ENCODE measurements around the gene RNPEPL1. TPM values are rescaled to one million over a fixed set of nuclear protein-coding genes. Genes with fewer than 3 reads are reported as not detected.

RNPEPL1 gene
- total RNA-seq (2021) (101 and 125 TPM in 2 replicates), Bru-seq, nascent RNA (percentile 55 among the genes with signal in this experiment), BruChase-seq, experiment 1, labeled RNA remaining after a 2-hour chase (percentile 61 among the genes with signal in this experiment), BruChase-seq, experiment 2, labeled RNA remaining after a 6-hour chase (percentile 75 among the genes with signal in this experiment)
- long read RNA-seq, full-length matches to known transcripts, result 67 of 120 reads
- long read RNA-seq, partial matches to known transcripts, result 17 of 120 reads
- long read RNA-seq, other reads (novel, unspliced or antisense), result 36 of 120 reads

- BruUV-seq (replicated peaks), result no TSS peak
Measured at GRCh38 chr2:240567872-240568677, at the start of gene RNPEPL1. TSS of gene RNPEPL1 (plus strand) at chr2:240568484. CDS start at chr2:240568587, 103 bp downstream.

GRCh38 chr2:240518981-240519380, 49.3 kb upstream of the RNPEPL1 start:
- no peaks in the 10 kb centered on the region for H3K9me3 ChIP-seq (ENCODE audit: insufficient read depth, low read depth)
- TF ChIP-seq EZH2 (IDR thresholded peaks at IDR 0.05; ENCODE audit: low read depth), result no peak
- TF ChIP-seq CTCF (conservative IDR thresholded peaks at IDR 0.05), result no peak
- H3K36me3 ChIP-seq (ENCODE audit: low read depth), result peaks cover 29% of the 10 kb centered on the region; the same call in 1 of the 2 replicates
- no peak overlapping the region for H3K4me3 ChIP-seq
- no peaks in the 10 kb centered on the region for H3K27me3 ChIP-seq (ENCODE audit: insufficient read depth, low read depth)
- peaks cover 17% of the 10 kb centered on the region for H4K20me1 ChIP-seq (ENCODE audit: insufficient read depth)
- H3F3A ChIP-seq (ENCODE audit: insufficient read depth, low read depth), result peaks cover 18% of the 10 kb centered on the region; the same call in 1 of the 2 replicates
- H3K4me2 ChIP-seq, result no peak overlapping the region
- DNase-seq, result no peak
- CTCF ChIA-PET, result no interaction called here
- POLR2A ChIA-PET (ENCODE audit: unreplicated experiment), result no interaction called here
- H3K79me2 ChIP-seq (ENCODE audit: low read depth), result no peaks in the 10 kb centered on the region
- no peak overlapping the region for H3K27ac ChIP-seq
- H3K4me1 ChIP-seq (replicated peaks; ENCODE audit: insufficient read depth), result no peaks in the 10 kb centered on the region
- intact Hi-C loops (cut with micrococcal nuclease; ENCODE audit: unreplicated experiment), result loop anchor here (10.0 kb wide), 1 partner anchor 186 kb away; no protein-coding TSS in a partner anchor
- no TSS peak for BruUV-seq (replicated peaks)
- no peak overlapping the region for H2AFZ ChIP-seq
- H3K9me2 ChIP-seq (ENCODE audit: insufficient read depth), result no peaks in the 10 kb centered on the region

More at GRCh38 chr2:240567872-240568677, at the start of gene RNPEPL1:
- H3K9me2 ChIP-seq (ENCODE audit: insufficient read depth), result no peaks in the 10 kb centered on the region
- intact Hi-C loops (cut with micrococcal nuclease; ENCODE audit: unreplicated experiment), result loop anchor here (5.0 to 10.0 kb wide), 7 partner anchors 56 to 503 kb away; partner anchors contain the start of gene GPC1
- CTCF ChIA-PET, result no interaction called here
- H3K36me3 ChIP-seq (ENCODE audit: low read depth), result 0 out of 2 replicates have a peak, but pooled peaks cover 6% of the 10 kb centered on the region
- H3K27ac ChIP-seq, result peak within 1 kb of the TSS; percentile 20
- peak within 1 kb of the TSS; percentile 81 for H3K4me3 ChIP-seq
- peaks cover 57% of the 10 kb centered on the region for H3K4me1 ChIP-seq (replicated peaks; ENCODE audit: insufficient read depth)
- H2AFZ ChIP-seq, result peak within 1 kb of the TSS; percentile 77
- H3K4me2 ChIP-seq, result peak within 1 kb of the TSS; percentile 99
- peak; percentile 53 to 62 for DNase-seq
- H3K79me2 ChIP-seq (ENCODE audit: low read depth), result peaks cover 58% of the 10 kb centered on the region
- TF ChIP-seq EZH2 (IDR thresholded peaks at IDR 0.05; ENCODE audit: low read depth) (no peak), CTCF (conservative IDR thresholded peaks at IDR 0.05) (0 out of 2 replicates have a peak, but pooled peaks have one; percentile 26)
- H3K9me3 ChIP-seq (ENCODE audit: insufficient read depth, low read depth), result no peaks in the 10 kb centered on the region
- peaks cover 37% of the 10 kb centered on the region for H4K20me1 ChIP-seq (ENCODE audit: insufficient read depth)
- H3K27me3 ChIP-seq (ENCODE audit: insufficient read depth, low read depth), result no peaks in the 10 kb centered on the region
- POLR2A ChIA-PET (ENCODE audit: unreplicated experiment), result no interaction called here
- H3F3A ChIP-seq (ENCODE audit: insufficient read depth, low read depth), result peaks cover 26% of the 10 kb centered on the region

GRCh38 chr2:240519396-240520129, 48.7 kb upstream of the RNPEPL1 start:
- Histone ChIP-seq H3K4me1 (replicated peaks; ENCODE audit: insufficient read depth) (no peaks in the 10 kb centered on the region), H3K27me3 (ENCODE audit: insufficient read depth, low read depth) (no peaks in the 10 kb centered on the region), H2AFZ (no peak overlapping the region), H3K27ac (no peak overlapping the region), H4K20me1 (ENCODE audit: insufficient read depth) (peaks cover 11% of the 10 kb centered on the region), H3K4me3 (no peak overlapping the region), H3F3A (ENCODE audit: insufficient read depth, low read depth) (peaks cover 13% of the 10 kb centered on the region; the same call in 1 of the 2 replicates), H3K9me2 (ENCODE audit: insufficient read depth) (no peaks in the 10 kb centered on the region), H3K36me3 (ENCODE audit: low read depth) (peaks cover 33% of the 10 kb centered on the region; the same call in 1 of the 2 replicates), H3K9me3 (ENCODE audit: insufficient read depth, low read depth) (no peaks in the 10 kb centered on the region), H3K4me2 (no peak overlapping the region), H3K79me2 (ENCODE audit: low read depth) (no peaks in the 10 kb centered on the region)
- DNase-seq, result no peak
- ChIA-PET CTCF (no interaction called here), POLR2A (ENCODE audit: unreplicated experiment) (no interaction called here)
- intact Hi-C loops (cut with micrococcal nuclease; ENCODE audit: unreplicated experiment), result loop anchor here (10.0 kb wide), 1 partner anchor 185 kb away; no protein-coding TSS in a partner anchor
- TF ChIP-seq CTCF (conservative IDR thresholded peaks at IDR 0.05) (no peak), EZH2 (IDR thresholded peaks at IDR 0.05; ENCODE audit: low read depth) (no peak)
- no TSS peak for BruUV-seq (replicated peaks)
